Measurements from ENCODE around the gene HK1.

The HK1 gene

DNA sequence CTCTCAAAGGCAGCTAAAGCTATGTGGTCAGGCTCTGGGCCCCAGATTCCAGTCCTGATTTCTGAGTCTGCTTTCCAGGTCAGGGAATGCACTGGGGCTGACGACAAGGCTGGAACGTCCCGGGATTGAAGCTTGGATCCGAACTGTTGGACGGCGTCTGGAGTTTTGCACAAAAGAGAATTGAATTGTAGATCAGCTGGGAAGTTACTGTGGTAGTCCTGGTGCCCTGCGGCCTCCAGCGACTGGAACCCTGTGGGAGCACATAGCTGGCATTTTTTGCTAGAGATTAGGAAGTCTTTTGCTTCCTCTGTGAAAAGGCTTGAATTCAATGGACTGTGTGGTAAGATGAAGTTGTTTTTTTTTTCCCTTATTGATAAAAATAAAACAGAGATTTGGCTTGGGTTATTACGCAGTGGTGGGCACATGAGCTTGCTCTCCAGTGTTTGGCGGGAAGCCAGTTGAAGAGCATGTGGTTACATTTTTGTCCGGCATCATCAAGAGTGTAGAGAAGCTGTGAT is at the start of gene HK1:
TSS of gene HK1 (plus strand) at position 51 of the 518 bp plus-strand sequence.
- no peak within 1 kb of the TSS for H3K27ac Mint-ChIP-seq (ENCODE audit: low read depth)
- no peaks in the 10 kb centered on the region for H3K36me3 Mint-ChIP-seq (ENCODE audit: insufficient read depth)
- no peaks in the 10 kb centered on the region for H3K4me1 Mint-ChIP-seq
- DNase-seq (ENCODE audit: low spot score in 2 of 2): no peak
- H3K27me3 Mint-ChIP-seq: peaks cover 19% of the 10 kb centered on the region
- ATAC-seq (replicated peaks; ENCODE audit: extremely low read depth, poor library complexity, severe bottlenecking): no peak
- no peaks in the 10 kb centered on the region for H3K9me3 Mint-ChIP-seq
- no peak within 1 kb of the TSS for H3K4me3 Mint-ChIP-seq

DNA sequence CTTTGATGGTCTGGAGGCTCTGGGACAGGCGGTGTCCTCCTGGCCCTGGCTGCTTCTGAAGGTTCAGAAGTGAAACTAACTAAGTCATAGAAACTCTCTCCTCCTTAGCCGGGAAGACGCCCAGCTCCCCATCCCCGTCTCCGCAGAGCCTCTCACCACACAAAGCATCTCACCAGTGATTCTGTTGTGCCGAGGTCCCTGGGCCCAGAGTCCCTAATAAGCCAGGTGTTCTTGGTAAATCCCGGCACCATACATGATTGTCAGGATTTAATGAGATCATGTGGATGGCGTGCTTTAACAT is 48.7 kb upstream of the HK1 start:
- Mint-ChIP-seq H3K36me3 (ENCODE audit: insufficient read depth) (peaks cover 3% of the 10 kb centered on the region), H3K4me1 (peaks cover 70% of the 10 kb centered on the region), H3K9me3 (no peaks in the 10 kb centered on the region), H3K27me3 (no peaks in the 10 kb centered on the region), H3K27ac (ENCODE audit: low read depth) (peak overlapping the region; percentile 96), H3K4me3 (peak overlapping the region; percentile 74)
- DNase-seq (ENCODE audit: low spot score in 2 of 2) (no peak), ATAC-seq (replicated peaks; ENCODE audit: extremely low read depth, poor library complexity, severe bottlenecking) (peak; percentile 45)

DNA sequence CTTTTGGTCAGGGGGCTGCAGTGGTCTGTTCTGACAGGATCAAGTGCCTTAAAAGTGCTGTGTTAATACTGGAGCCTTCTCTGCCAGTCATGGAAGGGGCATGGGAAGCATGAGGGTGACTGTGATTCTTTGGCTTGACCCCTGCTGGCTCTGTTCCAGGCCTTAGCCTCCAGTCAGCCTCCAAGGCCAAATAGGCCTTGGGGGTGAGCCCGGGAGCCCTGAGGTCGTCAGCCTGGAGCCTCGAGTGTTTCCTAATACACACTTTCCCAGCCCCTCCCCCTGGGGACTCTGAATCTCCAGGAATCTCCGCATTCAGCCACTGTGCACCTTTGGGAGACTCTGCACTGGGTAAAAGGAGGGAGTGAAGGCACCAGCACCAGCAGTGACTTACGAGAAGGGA is 48.2 kb upstream of the HK1 start:
- peak overlapping the region; percentile 74 for H3K4me3 Mint-ChIP-seq
- DNase-seq (ENCODE audit: low spot score in 2 of 2) (no peak), ATAC-seq (replicated peaks; ENCODE audit: extremely low read depth, poor library complexity, severe bottlenecking) (no peak)
- H3K27ac Mint-ChIP-seq (ENCODE audit: low read depth): peak overlapping the region; percentile 96
- peaks cover 3% of the 10 kb centered on the region for H3K36me3 Mint-ChIP-seq (ENCODE audit: insufficient read depth)
- H3K9me3 Mint-ChIP-seq: no peaks in the 10 kb centered on the region
- peaks cover 65% of the 10 kb centered on the region for H3K4me1 Mint-ChIP-seq
- no peaks in the 10 kb centered on the region for H3K27me3 Mint-ChIP-seq

DNA sequence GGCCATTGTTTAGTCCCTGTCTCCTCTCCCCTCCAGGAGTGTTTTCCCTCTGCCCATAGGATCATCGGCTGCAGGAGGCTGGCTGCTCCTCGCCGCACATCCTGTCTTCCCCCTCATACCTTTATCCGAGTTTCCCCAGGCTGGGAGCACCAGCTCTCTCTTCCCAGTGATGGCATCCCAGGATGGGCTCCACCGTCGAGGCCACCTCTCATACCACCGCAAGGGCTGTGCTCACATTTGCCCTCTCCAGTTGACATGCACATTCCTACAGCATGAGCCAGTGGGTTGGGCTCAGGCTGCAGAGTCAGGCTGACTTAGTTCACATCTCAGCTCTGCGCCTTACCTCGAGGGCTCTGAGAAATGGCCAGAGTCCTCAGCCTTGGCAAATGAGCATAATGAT is 46.0 kb upstream of the HK1 start:
- no peaks in the 10 kb centered on the region for H3K27me3 Mint-ChIP-seq
- H3K27ac Mint-ChIP-seq (ENCODE audit: low read depth): peak overlapping the region; percentile 61
- H3K4me3 Mint-ChIP-seq: peak overlapping the region; percentile 0
- ATAC-seq (replicated peaks; ENCODE audit: extremely low read depth, poor library complexity, severe bottlenecking) (no peak), DNase-seq (ENCODE audit: low spot score in 2 of 2) (no peak)
- H3K36me3 Mint-ChIP-seq (ENCODE audit: insufficient read depth): peaks cover 3% of the 10 kb centered on the region
- no peaks in the 10 kb centered on the region for H3K9me3 Mint-ChIP-seq
- H3K4me1 Mint-ChIP-seq: peaks cover 49% of the 10 kb centered on the region

DNA sequence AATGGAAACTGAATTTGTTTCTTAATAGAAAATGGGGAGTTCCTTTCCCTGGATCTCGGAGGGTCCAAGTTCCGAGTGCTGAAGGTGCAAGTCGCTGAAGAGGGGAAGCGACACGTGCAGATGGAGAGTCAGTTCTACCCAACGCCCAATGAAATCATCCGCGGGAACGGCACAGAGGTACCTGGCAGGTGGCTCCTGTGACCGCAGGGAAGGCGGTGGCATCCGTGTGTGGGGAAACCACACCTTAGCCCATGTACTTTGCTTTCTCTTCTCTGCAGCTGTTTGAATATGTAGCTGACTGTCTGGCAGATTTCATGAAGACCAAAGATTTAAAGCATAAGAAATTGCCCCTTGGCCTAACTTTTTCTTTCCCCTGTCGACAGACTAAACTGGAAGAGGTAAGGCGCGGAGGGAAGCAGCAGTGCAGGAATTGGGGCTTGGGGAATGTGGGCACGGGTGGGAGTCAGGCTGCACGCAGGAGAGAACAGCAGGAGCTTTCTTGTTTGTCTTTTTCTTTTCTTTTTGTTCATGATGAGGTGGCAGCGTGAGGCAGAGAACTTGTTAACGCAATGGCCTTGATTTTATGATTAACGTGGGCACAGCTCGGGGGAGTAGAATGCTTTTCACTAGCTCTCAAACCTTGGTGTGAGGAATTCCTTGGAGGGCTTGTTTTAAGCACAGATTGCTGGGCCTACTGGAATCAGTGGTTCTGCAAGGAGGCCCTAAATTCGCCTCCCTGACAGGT is 45.4 kb upstream of the HK1 start:
- Mint-ChIP-seq H3K27ac (ENCODE audit: low read depth) (peak overlapping the region; percentile 61), H3K4me1 (peaks cover 46% of the 10 kb centered on the region), H3K4me3 (peak overlapping the region; percentile 30), H3K27me3 (no peaks in the 10 kb centered on the region), H3K9me3 (no peaks in the 10 kb centered on the region), H3K36me3 (ENCODE audit: insufficient read depth) (peaks cover 3% of the 10 kb centered on the region)
- DNase-seq (ENCODE audit: low spot score in 2 of 2) (no peak), ATAC-seq (replicated peaks; ENCODE audit: extremely low read depth, poor library complexity, severe bottlenecking) (no peak)

DNA sequence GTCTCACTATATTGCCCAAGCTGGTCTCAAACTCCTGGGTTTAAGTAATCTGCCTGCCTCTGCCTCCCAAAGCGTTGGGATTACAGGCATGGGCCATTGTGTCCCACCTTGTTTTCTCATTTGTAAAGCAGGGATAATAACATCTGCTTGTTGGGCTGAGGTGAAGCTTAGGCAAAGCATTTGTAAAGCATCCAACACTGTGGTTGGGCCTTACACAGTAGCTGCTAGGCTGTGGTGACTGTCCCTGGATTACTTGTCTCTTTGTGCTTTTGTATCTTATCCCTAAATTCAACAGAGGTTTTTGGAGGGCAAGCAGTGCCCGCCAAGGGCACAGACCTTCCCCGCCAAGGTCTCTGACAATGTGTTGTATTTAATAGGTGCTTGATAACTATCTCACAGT is 43.8 kb upstream of the HK1 start:
- DNase-seq (ENCODE audit: low spot score in 2 of 2) (no peak), ATAC-seq (replicated peaks; ENCODE audit: extremely low read depth, poor library complexity, severe bottlenecking) (no peak)
- Mint-ChIP-seq H3K27me3 (no peaks in the 10 kb centered on the region), H3K4me3 (no peak overlapping the region), H3K36me3 (ENCODE audit: insufficient read depth) (peaks cover 1% of the 10 kb centered on the region), H3K4me1 (peaks cover 31% of the 10 kb centered on the region), H3K9me3 (no peaks in the 10 kb centered on the region), H3K27ac (ENCODE audit: low read depth) (no peak overlapping the region)

DNA sequence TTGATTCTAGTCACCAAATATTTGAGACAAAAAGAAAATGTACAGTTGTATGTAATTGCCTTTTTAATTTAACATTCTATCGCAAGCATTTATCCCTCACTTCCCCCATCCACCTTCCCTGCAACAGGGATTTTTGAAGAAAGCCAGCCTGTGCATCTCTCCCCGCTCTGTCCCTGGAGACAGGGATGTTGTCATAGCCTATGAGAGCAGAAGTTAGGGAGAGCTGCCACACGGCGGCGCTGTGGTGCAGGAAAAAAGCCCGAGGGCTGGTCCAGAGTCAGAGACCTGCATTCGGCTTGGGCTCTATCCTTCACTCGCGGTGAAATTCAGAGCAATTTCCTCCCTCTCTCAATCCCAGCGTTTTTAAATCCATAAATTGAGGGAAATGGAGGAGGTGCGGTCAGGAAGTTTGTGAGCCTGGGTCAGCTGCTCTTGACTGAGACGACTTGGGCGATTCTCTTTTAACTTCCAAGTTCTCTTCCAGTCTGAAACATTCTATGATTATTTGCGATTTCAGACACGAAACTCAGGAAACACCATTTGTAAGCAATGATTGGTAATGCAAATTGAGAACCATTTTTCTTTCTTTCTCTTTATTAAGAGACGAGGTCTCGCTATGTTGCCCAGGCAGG is 40.7 kb upstream of the HK1 start:
- no peaks in the 10 kb centered on the region for H3K27me3 Mint-ChIP-seq
- no peak overlapping the region for H3K4me3 Mint-ChIP-seq
- H3K4me1 Mint-ChIP-seq: peaks cover 11% of the 10 kb centered on the region
- no peaks in the 10 kb centered on the region for H3K9me3 Mint-ChIP-seq
- peaks cover 1% of the 10 kb centered on the region for H3K36me3 Mint-ChIP-seq (ENCODE audit: insufficient read depth)
- no peak overlapping the region for H3K27ac Mint-ChIP-seq (ENCODE audit: low read depth)
- DNase-seq (ENCODE audit: low spot score in 2 of 2) (peak; percentile 73 to 87), ATAC-seq (replicated peaks; ENCODE audit: extremely low read depth, poor library complexity, severe bottlenecking) (peak; percentile 82)

DNA sequence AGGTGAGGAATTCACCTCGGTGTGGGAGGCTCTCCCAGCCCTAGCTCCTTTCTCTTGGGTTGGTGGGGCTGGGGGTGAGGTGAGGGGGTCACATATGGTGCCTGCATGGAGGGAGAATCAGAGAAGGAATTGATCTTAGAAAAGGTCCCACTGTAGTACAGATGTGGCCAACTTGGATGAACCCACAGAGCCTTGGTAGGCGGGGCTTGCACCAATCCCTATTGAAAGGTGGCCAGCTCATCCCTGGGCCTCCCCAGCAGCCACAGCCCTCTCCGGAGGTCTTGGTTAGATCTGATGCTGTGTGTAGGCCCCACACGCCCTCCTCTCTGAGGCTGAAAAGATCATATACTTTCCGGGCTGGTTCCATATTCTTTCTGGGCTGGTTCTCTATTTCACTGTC is 39.2 kb upstream of the HK1 start:
- H3K4me3 Mint-ChIP-seq: no peak overlapping the region
- DNase-seq (ENCODE audit: low spot score in 2 of 2) (no peak), ATAC-seq (replicated peaks; ENCODE audit: extremely low read depth, poor library complexity, severe bottlenecking) (no peak)
- no peaks in the 10 kb centered on the region for H3K27me3 Mint-ChIP-seq
- peaks cover 3% of the 10 kb centered on the region for H3K4me1 Mint-ChIP-seq
- no peak overlapping the region for H3K27ac Mint-ChIP-seq (ENCODE audit: low read depth)
- no peaks in the 10 kb centered on the region for H3K9me3 Mint-ChIP-seq
- H3K36me3 Mint-ChIP-seq (ENCODE audit: insufficient read depth): peaks cover 2% of the 10 kb centered on the region

DNA sequence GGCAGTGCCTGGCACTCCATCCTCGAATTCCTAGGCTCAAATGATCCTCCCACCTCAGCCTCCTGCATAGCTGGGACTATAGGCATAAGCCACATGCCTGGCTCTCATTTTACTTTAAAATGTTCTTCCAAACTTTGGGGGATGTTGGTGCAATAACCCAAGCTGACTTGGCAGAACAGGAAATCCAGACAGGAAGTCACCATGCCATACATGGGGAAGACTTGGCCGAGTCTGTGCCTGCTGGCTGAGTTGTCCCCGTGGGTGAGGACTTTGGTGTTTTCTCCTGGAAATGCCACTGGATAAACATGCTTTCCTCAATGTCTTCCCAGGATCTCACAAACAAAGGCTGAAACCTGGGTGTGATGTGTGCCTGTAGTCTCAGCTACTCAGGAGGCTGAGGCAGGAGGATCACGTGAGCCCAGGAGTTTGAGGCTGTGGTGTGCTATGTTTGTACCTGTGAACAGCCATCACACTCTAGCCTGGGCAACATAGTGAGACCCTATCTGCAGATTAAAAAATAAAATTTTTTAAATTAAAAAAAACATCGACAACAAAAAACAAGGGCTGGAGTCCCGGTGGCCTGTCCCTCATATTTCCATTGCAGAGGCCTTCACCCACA is 38.4 kb upstream of the HK1 start:
- Mint-ChIP-seq H3K27ac (ENCODE audit: low read depth) (no peak overlapping the region), H3K4me1 (peaks cover 3% of the 10 kb centered on the region), H3K9me3 (no peaks in the 10 kb centered on the region), H3K36me3 (ENCODE audit: insufficient read depth) (peaks cover 3% of the 10 kb centered on the region), H3K4me3 (no peak overlapping the region), H3K27me3 (no peaks in the 10 kb centered on the region)
- ATAC-seq (replicated peaks; ENCODE audit: extremely low read depth, poor library complexity, severe bottlenecking) (no peak), DNase-seq (ENCODE audit: low spot score in 2 of 2) (no peak)

DNA sequence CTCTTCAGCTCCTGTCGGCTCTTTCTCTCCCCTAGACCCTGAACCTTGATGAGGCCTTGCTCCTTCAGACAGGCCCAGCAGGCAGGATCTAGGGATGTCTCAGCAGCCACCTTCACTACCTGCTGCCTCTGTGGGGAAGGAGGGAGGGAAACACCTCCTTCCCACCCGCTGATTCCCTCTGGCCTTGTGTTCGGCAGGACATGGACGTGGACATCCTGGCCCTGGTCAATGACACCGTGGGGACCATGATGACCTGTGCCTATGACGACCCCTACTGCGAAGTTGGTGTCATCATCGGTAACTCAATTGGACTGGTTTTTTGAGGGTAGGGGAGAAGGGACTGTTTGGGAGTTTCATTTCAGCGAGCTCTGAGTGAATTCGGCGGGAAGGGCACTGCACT is 37.8 kb upstream of the HK1 start:
- peaks cover 3% of the 10 kb centered on the region for H3K36me3 Mint-ChIP-seq (ENCODE audit: insufficient read depth)
- H3K27me3 Mint-ChIP-seq: no peaks in the 10 kb centered on the region
- DNase-seq (ENCODE audit: low spot score in 2 of 2): no peak
- peaks cover 3% of the 10 kb centered on the region for H3K4me1 Mint-ChIP-seq
- no peaks in the 10 kb centered on the region for H3K9me3 Mint-ChIP-seq
- no peak overlapping the region for H3K27ac Mint-ChIP-seq (ENCODE audit: low read depth)
- H3K4me3 Mint-ChIP-seq: no peak overlapping the region
- ATAC-seq (replicated peaks; ENCODE audit: extremely low read depth, poor library complexity, severe bottlenecking): no peak

DNA sequence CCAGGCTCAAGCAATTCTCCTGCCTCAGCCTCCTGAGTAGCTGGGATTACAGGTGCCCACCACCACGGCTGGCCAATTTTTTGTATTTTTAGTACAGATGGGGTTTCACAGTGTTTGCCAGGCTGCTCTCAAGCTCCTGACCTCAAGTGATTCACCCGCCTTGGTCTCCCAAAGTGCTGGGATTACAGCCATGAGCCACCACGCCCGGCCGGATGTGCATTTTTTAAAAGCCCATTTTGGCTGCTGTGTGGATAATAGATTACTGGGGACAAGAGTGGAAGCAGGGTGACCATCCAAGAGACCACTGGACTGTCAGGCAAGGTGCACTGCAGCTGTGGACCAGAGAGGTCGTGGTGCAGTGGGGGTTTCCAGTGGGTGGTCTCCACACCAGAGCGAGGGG is 36.7 kb upstream of the HK1 start:
- Mint-ChIP-seq H3K27me3 (no peaks in the 10 kb centered on the region), H3K4me3 (no peak overlapping the region), H3K4me1 (peaks cover 3% of the 10 kb centered on the region), H3K36me3 (ENCODE audit: insufficient read depth) (peaks cover 3% of the 10 kb centered on the region), H3K9me3 (no peaks in the 10 kb centered on the region), H3K27ac (ENCODE audit: low read depth) (no peak overlapping the region)
- ATAC-seq (replicated peaks; ENCODE audit: extremely low read depth, poor library complexity, severe bottlenecking) (no peak), DNase-seq (ENCODE audit: low spot score in 2 of 2) (no peak)

DNA sequence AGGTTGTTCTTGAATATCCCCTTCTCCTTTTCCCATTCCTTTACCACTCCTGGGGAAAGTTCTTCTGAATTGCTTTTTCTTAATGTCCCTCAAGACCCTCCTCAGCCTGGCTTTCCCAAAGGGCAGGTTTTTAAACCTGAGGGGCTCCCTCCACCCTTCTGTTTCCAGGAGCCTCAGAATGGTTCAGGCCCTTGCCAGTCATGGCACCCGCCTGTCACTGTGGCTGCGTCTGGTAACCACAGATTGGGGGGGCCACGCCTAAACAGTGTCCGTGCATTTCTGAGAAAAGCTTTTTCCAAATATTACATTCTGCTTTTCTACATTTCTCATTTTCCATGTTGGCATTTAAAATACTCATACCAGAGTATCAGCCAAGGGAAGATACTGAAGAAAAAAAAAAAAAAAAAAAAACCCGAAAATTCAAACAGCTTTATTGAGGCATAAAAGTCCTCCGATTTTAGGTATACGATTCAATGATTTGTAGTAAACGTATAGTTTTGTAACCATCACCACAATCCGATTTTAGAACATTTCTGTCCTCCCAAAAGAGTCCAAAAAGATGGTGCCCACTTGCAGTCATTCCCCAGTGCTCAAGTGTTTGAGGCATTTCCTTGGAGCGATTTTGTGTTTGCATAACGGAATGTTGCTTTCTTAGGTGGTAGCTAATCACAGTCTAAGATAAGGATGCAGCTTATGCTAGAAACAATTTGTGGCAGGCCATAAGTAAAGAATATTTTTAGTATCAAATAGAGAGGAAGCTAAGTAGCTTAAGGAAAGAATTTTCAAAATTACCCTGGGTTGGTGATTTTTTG is 36.0 kb upstream of the HK1 start:
- Mint-ChIP-seq H3K4me1 (peaks cover 3% of the 10 kb centered on the region), H3K36me3 (ENCODE audit: insufficient read depth) (peaks cover 3% of the 10 kb centered on the region), H3K27me3 (no peaks in the 10 kb centered on the region), H3K27ac (ENCODE audit: low read depth) (no peak overlapping the region), H3K4me3 (no peak overlapping the region), H3K9me3 (no peaks in the 10 kb centered on the region)
- ATAC-seq (replicated peaks; ENCODE audit: extremely low read depth, poor library complexity, severe bottlenecking) (no peak), DNase-seq (ENCODE audit: low spot score in 2 of 2) (no peak)
